ENCODE results near the gene TTC4. TPM values are rescaled to one million over a fixed set of nuclear protein-coding genes. Genes with fewer than 3 reads are reported as not detected.

Gene TTC4
- 18.4 and 19.3 TPM in 2 replicates for total RNA-seq

GRCh38 chr1:54715493-54716298 is at the start of gene TTC4:
TTC4 (plus strand) TSS chr1:54715861; CDS start chr1:54715909, 48 bp downstream.

GRCh38 chr1:54764133-54764921 is 48.7 kb downstream of the TTC4 start, which contains the start of gene PARS2:
PARS2 (minus strand) TSS chr1:54764523; CDS start chr1:54759161, 5,362 bp downstream.

Other genes starting within 250 kb of the TTC4 start
- gene ACOT11, start 167.6 kb upstream of the TTC4 start, total RNA-seq = 1.5 and 3.8 TPM in 2 replicates
- gene FAM151A, start 92.3 kb upstream of the TTC4 start, total RNA-seq = not detected in 2 replicates
- under 0.01 and 0.28 TPM in 2 replicates for gene MROH7, start 74.1 kb upstream of the TTC4 start, total RNA-seq
- gene PARS2, start 48.7 kb downstream of the TTC4 start, total RNA-seq = 3.2 and 3.8 TPM in 2 replicates
- gene TTC22, start 85.5 kb downstream of the TTC4 start, total RNA-seq = not detected in 2 replicates
- gene DHCR24, start 171.3 kb downstream of the TTC4 start, total RNA-seq = 20.5 and 48.0 TPM in 2 replicates

Data from endothelial cell of coronary artery (primary cell).